Body of pancreas (tissue), 4 donors: Measurements from ENCODE around the gene CACNA1H.

Source experiments
- CTCF ChIP-seq, 7 experiments: fragments of 450-650 bp in 4 of 7; fragments of 200-600 bp in 3 of 7; sonication (generic) in 3 of 7; IDR thresholded peaks; one replicate each; pipeline ENCODE4 v1.5.1; 2016 to 2019; ENCODE audit warnings: antibody characterized with exemption in 7 of 7
- POLR2A ChIP-seq, 3 donors: fragments of 450-650 bp; IDR thresholded peaks; one replicate each; pipeline ENCODE4 v1.6.1; 2016; ENCODE audit warnings: antibody characterized with exemption in 3 of 3, mild to moderate bottlenecking in 2 of 3

GRCh38 chr16:1131378-1131994, 21.4 kb upstream of the CACNA1H start:
- TF ChIP-seq CTCF (IDR thresholded peaks at IDR 0.05) (no peak), POLR2A (IDR thresholded peaks at IDR 0.05) (no peak)
